GM23248 (cell line): ENCODE measurements around the gene FOXN3.

Source experiments
- EZH2 ChIP-seq: fragments of 200-600 bp; sonication (generic); IDR thresholded peaks from 2 replicates; pipeline ENCODE4 v1.6.1; 2018; ENCODE audit warnings: antibody characterized with exemption, mild to moderate bottlenecking; ENCODE audit not compliant: insufficient read depth, poor library complexity, severe bottlenecking
- EZH2phosphoT487 ChIP-seq: fragments of 200-600 bp; sonication (generic); IDR thresholded peaks from 2 replicates; pipeline ENCODE4 v1.6.1; 2018; ENCODE audit warnings: antibody characterized with exemption, moderate library complexity, mild to moderate bottlenecking, low read depth; ENCODE audit not compliant: insufficient read depth

GRCh38 chr14:89194376-89194775 is 222.7 kb downstream of the FOXN3 start:
- no peak for TF ChIP-seq EZH2phosphoT487
- TF ChIP-seq EZH2 = no peak
